HG02870 (cell line): ENCODE measurements around the gene NFATC2IP.
"Not testable (repeated sequence)": the region's sequence is repeated elsewhere in the genome, so short reads cannot be mapped to it uniquely, and the experiment has no call there.

Source experiments
- ATAC-seq: cut with Tn5 transposase; IDR thresholded peaks from one replicate; pipeline ENCODE4 v1.9.1; 2021; ENCODE audit warnings: mild to moderate bottlenecking, moderate library complexity; ENCODE audit not compliant: unreplicated experiment

NFATC2IP gene

DNA sequence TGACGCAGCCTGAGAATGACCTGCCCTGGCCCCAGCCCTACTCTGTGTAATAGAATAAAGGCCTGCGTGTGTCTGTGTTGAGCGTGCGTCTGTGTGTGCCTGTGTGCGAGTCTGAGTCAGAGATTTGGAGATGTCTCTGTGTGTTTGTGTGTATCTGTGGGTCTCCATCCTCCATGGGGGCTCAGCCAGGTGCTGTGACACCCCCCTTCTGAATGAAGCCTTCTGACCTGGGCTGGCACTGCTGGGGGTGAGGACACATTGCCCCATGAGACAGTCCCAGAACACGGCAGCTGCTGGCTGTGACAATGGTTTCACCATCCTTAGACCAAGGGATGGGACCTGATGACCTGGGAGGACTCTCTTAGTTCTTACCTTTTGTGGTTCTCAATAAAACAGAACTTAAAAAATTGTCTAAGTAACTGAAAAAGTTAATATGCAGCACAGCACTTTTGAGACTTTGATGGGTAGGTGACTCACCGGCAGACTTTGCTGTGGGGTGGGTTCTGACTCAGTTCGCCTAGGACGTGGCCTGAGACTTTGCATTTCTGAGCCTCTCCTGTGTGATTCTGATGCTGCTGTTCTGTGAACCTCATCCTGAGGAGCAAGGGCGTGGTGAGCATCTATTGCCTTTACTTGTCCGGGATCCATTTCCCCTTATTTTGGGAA lies 39.8 kb downstream of the NFATC2IP start:
- no peak for ATAC-seq

DNA sequence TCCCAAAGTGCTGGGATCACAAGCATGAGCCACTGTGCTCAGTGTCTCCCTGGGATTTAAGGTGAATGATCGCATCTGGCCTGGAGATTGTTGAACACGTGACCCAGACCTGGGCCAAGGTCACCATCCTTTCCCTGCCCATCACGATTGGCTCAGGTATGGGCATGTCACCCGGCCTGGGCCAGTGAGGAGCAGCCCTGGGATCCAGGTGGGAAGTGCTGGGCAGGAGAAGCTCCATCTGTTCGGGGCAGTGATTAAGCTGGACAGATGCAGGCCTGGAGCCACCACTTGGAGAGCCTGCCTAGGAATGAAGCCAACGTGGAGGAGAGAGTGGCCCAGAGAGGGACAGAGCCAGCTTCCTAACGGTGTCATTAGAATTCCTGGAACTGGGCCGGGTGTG lies 41.0 kb downstream of the NFATC2IP start:
- ATAC-seq = no peak

DNA sequence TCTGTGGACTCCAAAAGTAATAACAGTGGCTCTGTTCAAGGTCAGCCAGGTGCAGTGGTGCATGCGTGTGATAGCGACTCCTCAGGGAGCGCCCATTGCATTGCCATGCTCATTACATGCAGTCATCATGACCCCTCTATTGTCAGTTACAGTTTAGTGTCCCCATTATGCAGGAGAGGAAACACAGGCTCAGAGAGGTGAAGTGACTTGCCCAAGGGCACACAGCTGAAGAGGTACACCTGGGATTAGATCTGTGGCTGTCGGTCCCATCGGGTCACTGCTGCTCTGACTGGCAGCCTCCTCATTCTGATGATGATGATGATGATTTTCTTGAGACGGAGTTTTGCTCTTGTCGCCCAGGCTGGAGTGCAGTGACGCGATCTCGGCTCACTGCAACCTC lies 41.8 kb downstream of the NFATC2IP start:
- no peak for ATAC-seq

DNA sequence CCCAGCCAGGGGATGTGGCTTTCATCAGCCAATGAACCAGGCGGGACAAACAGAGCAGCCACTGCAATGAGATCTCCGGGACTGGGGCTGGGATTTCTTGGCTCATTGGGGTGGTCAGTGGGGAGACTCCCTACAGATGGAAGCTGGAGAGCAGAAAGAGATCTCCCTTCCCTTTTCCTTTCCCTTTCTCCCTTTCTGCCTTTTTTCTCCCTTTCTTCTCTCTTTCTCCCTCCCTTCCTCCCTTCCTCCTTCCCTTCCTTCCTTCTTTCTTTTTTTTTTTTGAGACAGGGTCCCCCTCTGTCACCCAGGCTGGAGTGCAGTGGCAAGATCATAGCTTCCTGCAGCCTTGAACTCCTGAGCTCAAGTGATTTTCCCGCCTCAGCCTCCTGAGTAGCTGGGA lies 48.1 kb downstream of the NFATC2IP start:
- no peak for ATAC-seq

DNA sequence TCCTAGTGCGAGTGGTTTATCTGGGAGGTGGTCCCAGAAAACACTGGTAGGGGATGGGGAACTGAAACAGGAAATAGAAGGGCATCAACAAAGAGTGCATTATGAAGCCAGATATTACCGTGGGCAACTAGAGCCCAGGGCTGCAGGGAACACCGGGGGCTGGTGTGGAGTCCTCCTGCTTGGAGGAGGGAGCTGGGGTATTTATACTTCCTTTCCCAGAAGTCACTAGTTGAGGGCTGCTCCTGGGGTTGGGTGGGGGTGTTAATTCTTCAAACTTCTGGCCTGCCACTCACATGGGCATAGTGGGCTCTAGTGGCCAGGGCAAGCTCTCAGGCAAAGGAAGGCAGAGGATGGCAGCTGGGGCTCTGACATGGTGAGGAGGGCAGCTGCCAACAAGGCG lies 48.8 kb downstream of the NFATC2IP start:
- no peak for ATAC-seq

DNA sequence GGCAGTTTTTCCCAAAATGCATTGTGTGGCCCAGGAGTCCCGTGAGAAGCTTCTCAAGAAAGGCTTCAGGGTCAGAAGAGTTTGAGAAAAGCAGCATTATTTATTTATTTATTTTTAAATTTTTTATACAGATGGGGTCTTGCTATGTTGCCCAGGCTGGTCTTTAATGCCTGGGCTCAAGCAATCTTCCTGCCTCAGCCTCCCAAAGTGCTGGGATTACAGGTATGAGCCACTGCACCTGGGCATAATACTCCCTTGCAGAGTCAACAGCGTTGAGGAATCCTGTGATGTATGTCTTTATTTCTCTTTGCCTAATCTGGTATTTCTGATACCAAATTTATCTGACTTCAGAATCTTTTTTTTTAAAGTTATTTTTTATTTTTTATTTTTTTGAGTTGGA lies 49.3 kb downstream of the NFATC2IP start:
- no peak for ATAC-seq

DNA sequence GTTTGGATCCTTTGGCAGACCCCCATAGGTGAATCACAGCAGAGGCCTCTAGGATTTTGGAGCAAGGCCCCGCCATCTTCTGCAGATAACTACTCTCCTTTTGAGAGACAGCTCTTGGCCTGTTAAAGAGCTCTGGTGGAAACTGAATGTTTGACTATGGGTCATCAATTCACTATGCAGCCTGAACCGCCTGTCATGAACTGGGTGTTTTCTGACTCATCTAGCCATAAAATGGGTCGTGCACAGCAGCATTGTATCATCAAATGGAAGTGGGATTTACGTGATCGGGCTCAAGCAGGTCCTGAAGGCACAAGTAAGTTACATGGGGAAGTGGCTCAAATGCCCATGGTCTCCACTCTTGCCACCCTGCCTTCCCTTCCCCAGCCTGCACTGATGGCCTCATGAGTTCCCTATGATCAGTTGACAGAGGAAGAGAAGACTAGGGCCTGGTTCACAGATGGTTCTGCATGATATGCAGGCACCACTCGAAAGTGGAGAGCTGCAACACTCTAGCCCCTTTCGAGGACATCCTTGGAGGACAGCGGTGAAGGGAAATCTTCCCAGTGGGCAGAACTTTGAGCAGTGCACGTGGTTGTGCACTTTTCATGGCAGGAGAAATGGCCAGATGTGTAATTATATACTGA lies 53.9 kb downstream of the NFATC2IP start:
- ATAC-seq = not testable (repeated sequence)

DNA sequence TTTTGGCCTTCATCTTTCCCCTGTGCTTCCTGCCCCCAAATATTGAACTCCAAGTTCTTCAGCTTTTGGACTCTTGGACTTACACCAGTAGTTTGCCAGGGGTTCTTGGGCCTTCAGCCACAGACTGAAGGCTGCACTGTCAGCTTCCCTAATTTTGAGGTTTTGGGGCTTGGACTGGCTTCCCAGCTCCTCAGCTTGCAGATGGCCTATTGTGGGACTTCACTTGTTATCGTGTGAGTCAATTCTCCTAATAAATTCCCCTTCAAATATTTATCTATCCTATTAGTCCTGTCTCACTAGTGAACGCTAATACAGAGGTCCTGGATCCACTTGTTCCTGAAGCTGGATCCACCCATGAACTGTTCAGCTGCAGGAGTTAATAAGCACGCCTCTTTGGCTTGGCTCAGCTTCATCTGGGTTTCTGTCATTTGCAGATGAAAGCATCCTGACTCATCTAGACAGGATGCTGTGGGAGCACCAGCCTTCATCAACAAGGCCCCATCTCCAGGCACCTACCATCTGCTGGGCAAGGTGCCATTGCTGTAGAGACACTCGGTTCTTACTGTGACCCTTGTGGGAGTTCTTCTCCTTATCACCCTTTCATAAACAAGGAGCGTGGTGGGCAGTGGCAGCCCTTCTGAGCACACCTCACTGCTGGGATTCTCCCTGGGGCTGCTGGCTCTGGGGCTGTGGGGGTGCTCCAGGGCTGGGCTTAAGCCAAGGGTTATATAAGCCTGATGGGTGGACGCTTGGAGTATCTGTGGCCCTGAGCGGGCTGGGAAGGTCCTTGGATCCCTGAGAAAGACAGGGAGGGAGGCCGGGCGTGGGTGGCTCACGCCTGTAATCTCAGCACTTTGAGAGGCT lies 57.2 kb downstream of the NFATC2IP start:
- ATAC-seq = no peak

DNA sequence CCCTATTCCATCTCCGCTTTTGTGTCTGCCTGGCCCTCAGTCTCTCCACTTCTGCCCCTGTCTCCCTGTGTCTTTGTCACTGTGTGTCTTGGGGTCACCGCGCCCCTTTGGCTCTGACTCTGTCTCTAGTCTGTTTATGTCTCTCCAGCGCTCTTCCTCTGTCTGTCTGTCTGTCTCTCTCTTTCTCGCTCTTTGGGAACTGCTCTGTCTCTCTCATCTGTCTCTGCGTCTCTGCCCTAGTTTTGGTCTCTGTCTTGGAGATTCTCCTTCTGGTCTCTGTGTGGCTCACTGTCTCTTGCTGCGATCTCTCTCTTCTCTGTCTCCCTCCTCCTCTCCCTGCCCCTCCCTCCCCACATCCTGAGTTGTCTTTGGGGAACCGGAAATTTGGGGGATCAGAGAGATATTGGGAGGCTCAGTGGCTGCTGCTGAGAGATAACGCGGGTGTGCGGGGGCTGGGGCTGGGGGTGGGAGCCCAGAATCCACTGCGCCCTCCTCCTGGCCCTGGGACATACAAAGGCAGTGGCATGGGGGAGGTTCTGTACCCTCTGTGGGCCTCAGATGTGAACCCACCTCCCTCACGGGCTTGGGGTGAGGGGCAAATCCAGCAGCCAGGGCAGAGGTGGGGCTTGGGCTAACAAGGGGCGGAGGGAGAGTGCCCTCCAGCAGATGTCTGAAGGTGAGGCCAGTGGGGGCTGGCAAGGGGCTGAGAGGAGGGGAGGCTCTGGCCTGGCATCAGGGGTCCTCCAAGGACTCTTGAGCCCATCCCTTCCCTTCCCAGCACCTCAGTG lies 58.5 kb downstream of the NFATC2IP start:
- no peak for ATAC-seq

DNA sequence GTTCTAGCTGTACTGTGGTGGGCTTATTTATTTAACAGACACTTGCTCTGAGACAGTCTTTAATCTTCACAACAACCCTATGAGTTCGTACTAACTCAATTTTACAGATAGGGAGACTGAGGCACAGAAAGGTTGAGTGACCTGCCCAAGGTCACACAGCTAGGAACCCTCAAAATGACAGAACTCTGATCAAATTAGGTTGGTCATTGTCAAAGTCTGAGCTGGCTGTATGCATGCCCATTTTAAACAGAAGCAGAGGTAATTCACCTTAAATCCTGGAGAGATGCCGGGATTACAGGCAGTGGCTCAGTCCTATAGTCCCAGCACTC lies 59.1 kb downstream of the NFATC2IP start:
- ATAC-seq = no peak

DNA sequence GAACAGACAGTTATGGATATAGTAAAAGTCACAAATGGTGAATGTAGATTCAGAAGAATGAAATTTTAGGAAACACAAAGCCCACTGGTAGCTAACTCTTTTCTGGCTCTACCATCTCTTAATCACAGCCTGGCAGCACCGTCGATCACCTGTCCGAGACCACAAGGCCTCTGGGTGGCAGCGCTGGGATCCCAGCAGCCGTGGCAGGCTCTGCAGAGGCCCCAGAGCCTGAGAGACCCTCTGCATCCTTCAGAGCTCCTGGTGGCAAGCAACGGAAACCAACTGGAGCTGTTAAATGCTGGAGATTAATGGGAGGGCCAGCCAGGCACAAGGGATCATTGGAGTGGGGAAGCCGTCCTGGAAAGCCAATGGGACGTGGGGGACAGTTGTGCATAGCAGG lies 60.4 kb downstream of the NFATC2IP start:
- no peak for ATAC-seq

DNA sequence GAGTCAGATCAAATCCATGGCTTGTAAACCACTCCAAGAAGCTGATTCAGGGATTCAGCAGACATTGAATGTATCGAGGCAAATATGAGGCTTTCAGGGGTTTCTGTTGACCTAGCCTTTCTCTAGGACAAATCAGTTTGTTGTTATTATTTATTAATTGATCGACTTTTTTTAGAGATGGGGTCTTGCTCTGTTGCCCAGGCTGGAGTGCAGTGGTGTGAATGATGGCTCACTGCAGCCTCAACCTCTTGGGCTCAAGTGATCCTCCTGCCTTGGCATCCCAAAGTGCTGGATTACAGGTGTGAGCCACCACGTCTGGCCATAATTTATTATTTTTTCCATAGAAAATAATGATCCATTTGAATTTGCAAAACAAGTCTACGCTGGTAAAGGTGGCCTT lies 61.1 kb downstream of the NFATC2IP start:
- ATAC-seq = no peak

DNA sequence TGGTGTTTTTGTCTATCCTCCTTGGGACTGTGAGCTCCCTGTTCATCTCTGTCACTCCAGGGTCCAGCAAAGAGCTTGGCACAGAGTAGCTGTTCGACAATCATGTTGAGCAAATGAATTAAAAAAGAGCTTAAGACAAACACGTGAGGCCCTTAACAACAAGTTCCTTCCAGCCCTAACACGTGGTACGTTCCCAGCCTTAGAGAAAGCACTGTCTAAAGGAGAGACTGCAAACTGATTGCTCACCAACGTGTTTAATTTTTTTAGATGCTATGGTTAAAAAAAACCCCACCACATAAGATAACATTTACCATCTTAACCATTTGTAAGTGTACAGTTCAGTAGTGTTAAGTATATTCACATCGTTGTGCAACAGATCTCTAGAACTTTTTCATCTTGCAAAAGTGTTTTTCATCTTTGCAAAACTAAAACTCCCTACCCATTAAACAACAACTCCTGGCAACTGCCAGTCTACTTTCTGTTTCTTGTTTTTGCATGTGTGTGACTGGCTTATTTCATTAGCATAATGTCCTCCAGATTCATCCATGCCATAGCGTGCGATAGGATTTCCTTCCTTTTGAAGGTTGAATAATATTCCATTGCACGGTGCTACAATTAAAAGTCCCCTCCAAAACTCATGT lies 62.3 kb downstream of the NFATC2IP start:
- no peak for ATAC-seq

DNA sequence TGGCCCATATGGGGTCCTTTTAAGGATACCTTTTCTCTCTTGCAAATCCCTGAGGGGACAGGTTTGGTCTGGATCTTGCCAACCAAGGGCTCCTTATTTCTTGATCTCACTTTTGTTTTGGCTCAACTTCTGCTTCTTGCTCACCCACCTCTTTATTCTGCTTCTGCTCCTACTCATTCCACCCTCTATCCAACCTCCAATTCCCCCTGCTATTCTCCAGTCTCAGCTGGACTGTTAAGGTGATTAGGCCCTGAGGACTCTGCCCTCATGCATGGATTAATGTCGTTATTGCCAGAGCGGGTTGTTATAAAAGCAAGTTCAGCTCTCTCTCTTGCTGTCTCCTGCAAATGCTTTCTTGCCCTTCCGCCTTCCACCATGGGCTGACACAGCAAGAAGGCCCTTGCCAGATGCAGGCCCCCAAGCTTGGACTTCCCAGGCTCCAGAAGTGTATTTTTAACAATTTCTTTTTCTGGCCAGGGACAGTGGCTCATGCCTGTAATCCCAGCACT lies 63.9 kb downstream of the NFATC2IP start:
- ATAC-seq = no peak
